GM12875 (cell line): ENCODE results near the gene CSRP1.
"Not testable (repeated sequence)": the region's sequence is repeated elsewhere in the genome, so short reads cannot be mapped to it uniquely, and the experiment has no call there.

Source experiments
- H3K4me3 ChIP-seq: one replicate; pipeline ENCODE4 v1.5.1; 2011; ENCODE audit warnings: low read depth, low read length, control low read depth
- CTCF ChIP-seq: IDR thresholded peaks from 2 replicates; pipeline ENCODE4 v1.5.1; 2011; ENCODE audit warnings: low read depth, mild to moderate bottlenecking, control low read depth, inconsistent platforms, low read length, moderate library complexity, borderline replicate concordance; ENCODE audit not compliant: insufficient read depth

The CSRP1 gene

GRCh38 chr1:201476670-201477344 is 30.1 kb downstream of the CSRP1 start:
- H3K4me3 ChIP-seq = no peak overlapping the region
- no peak for TF ChIP-seq CTCF

GRCh38 chr1:201475915-201476669 is 30.8 kb downstream of the CSRP1 start:
- no peak overlapping the region for H3K4me3 ChIP-seq
- no peak for TF ChIP-seq CTCF

GRCh38 chr1:201475130-201475529 is 31.8 kb downstream of the CSRP1 start:
- no peak for TF ChIP-seq CTCF
- no peak overlapping the region for H3K4me3 ChIP-seq

GRCh38 chr1:201473296-201473695 is 33.6 kb downstream of the CSRP1 start:
- no peak for TF ChIP-seq CTCF
- no peak overlapping the region for H3K4me3 ChIP-seq

GRCh38 chr1:201472321-201472720 is 34.6 kb downstream of the CSRP1 start:
- H3K4me3 ChIP-seq = not testable (repeated sequence)

GRCh38 chr1:201471772-201472171 is 35.2 kb downstream of the CSRP1 start:
- no peak overlapping the region for H3K4me3 ChIP-seq
- TF ChIP-seq CTCF = no peak

- no peak overlapping the region for H3K4me3 ChIP-seq
- TF ChIP-seq CTCF = no peak
Observed at GRCh38 chr1:201470581-201470980, 36.3 kb downstream of the CSRP1 start.

- TF ChIP-seq CTCF = no peak
- no peak overlapping the region for H3K4me3 ChIP-seq
Observed at GRCh38 chr1:201469645-201470074, 37.3 kb downstream of the CSRP1 start.
